ENCODE data around the gene DCXR.
A peak's percentile ranks its signal among the peaks of the same experiment; 100 is the strongest.

DCXR gene

GRCh38 chr17:82070611-82071010 lies 33.1 kb upstream of the DCXR start:
- Histone ChIP-seq H3K36me3 (ENCODE audit: control insufficient read depth, insufficient read depth, low read length) (no peaks in the 10 kb centered on the region), H3K4me1 (ENCODE audit: control insufficient read depth, insufficient read depth, low read length) (no peaks in the 10 kb centered on the region), H3K4me3 (ENCODE audit: low read length) (no peak overlapping the region), H3K9me3 (ENCODE audit: control insufficient read depth, insufficient read depth, low read length) (no peaks in the 10 kb centered on the region), H3K27ac (ENCODE audit: low read length) (no peak overlapping the region), H3K27me3 (ENCODE audit: control insufficient read depth, insufficient read depth, low read length) (no peaks in the 10 kb centered on the region)
- no peak for DNase-seq (ENCODE audit: low read depth, low spot score)

GRCh38 chr17:82065638-82066303 lies 28.3 kb upstream of the DCXR start, which contains the start of gene DUS1L:
Gene DUS1L, minus strand, starts transcription at chr17:82065804. Its CDS starts 745 bp downstream, at chr17:82065059.
- peaks cover 3% of the 10 kb centered on the region; the same call in 1 of the 2 replicates for H3K4me1 ChIP-seq (ENCODE audit: control insufficient read depth, insufficient read depth, low read length)
- DNase-seq (ENCODE audit: low read depth, low spot score) = no peak
- no CpG with 5 or more reads among the region's 88 CpGs for WGBS (ENCODE audit: insufficient coverage, insufficient read length)
- H3K27me3 ChIP-seq (ENCODE audit: control insufficient read depth, insufficient read depth, low read length) = no peaks in the 10 kb centered on the region
- peak within 1 kb of the TSS; percentile 79 for H3K4me3 ChIP-seq (ENCODE audit: low read length)
- no peaks in the 10 kb centered on the region for H3K9me3 ChIP-seq (ENCODE audit: control insufficient read depth, insufficient read depth, low read length)
- peaks cover 17% of the 10 kb centered on the region for H3K36me3 ChIP-seq (ENCODE audit: control insufficient read depth, insufficient read depth, low read length)
- no peak within 1 kb of the TSS for H3K27ac ChIP-seq (ENCODE audit: low read length)

- H3K27ac ChIP-seq (ENCODE audit: low read length) = no peak overlapping the region
- peak overlapping the region; percentile 79 for H3K4me3 ChIP-seq (ENCODE audit: low read length)
- no peaks in the 10 kb centered on the region for H3K9me3 ChIP-seq (ENCODE audit: control insufficient read depth, insufficient read depth, low read length)
- H3K36me3 ChIP-seq (ENCODE audit: control insufficient read depth, insufficient read depth, low read length) = peaks cover 22% of the 10 kb centered on the region
- H3K4me1 ChIP-seq (ENCODE audit: control insufficient read depth, insufficient read depth, low read length) = peaks cover 3% of the 10 kb centered on the region; the same call in 1 of the 2 replicates
- no peak for DNase-seq (ENCODE audit: low read depth, low spot score)
- no peaks in the 10 kb centered on the region for H3K27me3 ChIP-seq (ENCODE audit: control insufficient read depth, insufficient read depth, low read length)
- no CpG with 5 or more reads among the region's 47 CpGs for WGBS (ENCODE audit: insufficient coverage, insufficient read length)
These were observed 27.7 kb upstream of the DCXR start for GRCh38 chr17:82065193-82065637.

- no peak for DNase-seq (ENCODE audit: low read depth, low spot score)
- peaks cover 24% of the 10 kb centered on the region for H3K36me3 ChIP-seq (ENCODE audit: control insufficient read depth, insufficient read depth, low read length)
- peaks cover 3% of the 10 kb centered on the region; the same call in 1 of the 2 replicates for H3K4me1 ChIP-seq (ENCODE audit: control insufficient read depth, insufficient read depth, low read length)
- H3K9me3 ChIP-seq (ENCODE audit: control insufficient read depth, insufficient read depth, low read length) = no peaks in the 10 kb centered on the region
- peak overlapping the region; percentile 79; the same call in 1 of the 2 replicates for H3K4me3 ChIP-seq (ENCODE audit: low read length)
- H3K27ac ChIP-seq (ENCODE audit: low read length) = no peak overlapping the region
- no peaks in the 10 kb centered on the region for H3K27me3 ChIP-seq (ENCODE audit: control insufficient read depth, insufficient read depth, low read length)
- WGBS (ENCODE audit: insufficient coverage, insufficient read length) = no CpG with 5 or more reads among the region's 36 CpGs
These were observed 27.1 kb upstream of the DCXR start for GRCh38 chr17:82064433-82065192.

GRCh38 chr17:82063424-82064415 lies 26.2 kb upstream of the DCXR start:
- no CpG with 5 or more reads among the region's 20 CpGs for WGBS (ENCODE audit: insufficient coverage, insufficient read length)
- no peaks in the 10 kb centered on the region for H3K27me3 ChIP-seq (ENCODE audit: control insufficient read depth, insufficient read depth, low read length)
- no peak overlapping the region for H3K4me3 ChIP-seq (ENCODE audit: low read length)
- H3K27ac ChIP-seq (ENCODE audit: low read length) = no peak overlapping the region
- no peak for DNase-seq (ENCODE audit: low read depth, low spot score)
- peaks cover 3% of the 10 kb centered on the region; the same call in 1 of the 2 replicates for H3K4me1 ChIP-seq (ENCODE audit: control insufficient read depth, insufficient read depth, low read length)
- peaks cover 28% of the 10 kb centered on the region for H3K36me3 ChIP-seq (ENCODE audit: control insufficient read depth, insufficient read depth, low read length)
- no peaks in the 10 kb centered on the region for H3K9me3 ChIP-seq (ENCODE audit: control insufficient read depth, insufficient read depth, low read length)

GRCh38 chr17:82062984-82063368 lies 25.5 kb upstream of the DCXR start:
- Histone ChIP-seq H3K4me1 (ENCODE audit: control insufficient read depth, insufficient read depth, low read length) (peaks cover 3% of the 10 kb centered on the region; the same call in 1 of the 2 replicates), H3K27me3 (ENCODE audit: control insufficient read depth, insufficient read depth, low read length) (no peaks in the 10 kb centered on the region), H3K36me3 (ENCODE audit: control insufficient read depth, insufficient read depth, low read length) (peaks cover 29% of the 10 kb centered on the region), H3K27ac (ENCODE audit: low read length) (no peak overlapping the region), H3K4me3 (ENCODE audit: low read length) (no peak overlapping the region), H3K9me3 (ENCODE audit: control insufficient read depth, insufficient read depth, low read length) (no peaks in the 10 kb centered on the region)
- no CpG with 5 or more reads among the region's 9 CpGs for WGBS (ENCODE audit: insufficient coverage, insufficient read length)
- no peak for DNase-seq (ENCODE audit: low read depth, low spot score)

GRCh38 chr17:82062076-82062983 lies 24.8 kb upstream of the DCXR start:
- Histone ChIP-seq H3K36me3 (ENCODE audit: control insufficient read depth, insufficient read depth, low read length) (peaks cover 31% of the 10 kb centered on the region), H3K27ac (ENCODE audit: low read length) (no peak overlapping the region), H3K4me3 (ENCODE audit: low read length) (no peak overlapping the region), H3K9me3 (ENCODE audit: control insufficient read depth, insufficient read depth, low read length) (no peaks in the 10 kb centered on the region), H3K27me3 (ENCODE audit: control insufficient read depth, insufficient read depth, low read length) (no peaks in the 10 kb centered on the region), H3K4me1 (ENCODE audit: control insufficient read depth, insufficient read depth, low read length) (peaks cover 3% of the 10 kb centered on the region; the same call in 1 of the 2 replicates)
- no CpG with 5 or more reads among the region's 24 CpGs for WGBS (ENCODE audit: insufficient coverage, insufficient read length)
- no peak for DNase-seq (ENCODE audit: low read depth, low spot score)

GRCh38 chr17:82061047-82061925 lies 23.8 kb upstream of the DCXR start:
- peaks cover 40% of the 10 kb centered on the region for H3K36me3 ChIP-seq (ENCODE audit: control insufficient read depth, insufficient read depth, low read length)
- no peak for DNase-seq (ENCODE audit: low read depth, low spot score)
- no peaks in the 10 kb centered on the region for H3K27me3 ChIP-seq (ENCODE audit: control insufficient read depth, insufficient read depth, low read length)
- H3K9me3 ChIP-seq (ENCODE audit: control insufficient read depth, insufficient read depth, low read length) = no peaks in the 10 kb centered on the region
- no CpG with 5 or more reads among the region's 34 CpGs for WGBS (ENCODE audit: insufficient coverage, insufficient read length)
- peaks cover 3% of the 10 kb centered on the region; the same call in 1 of the 2 replicates for H3K4me1 ChIP-seq (ENCODE audit: control insufficient read depth, insufficient read depth, low read length)
- no peak overlapping the region for H3K4me3 ChIP-seq (ENCODE audit: low read length)
- no peak overlapping the region for H3K27ac ChIP-seq (ENCODE audit: low read length)

GRCh38 chr17:82060614-82061013 lies 23.1 kb upstream of the DCXR start:
- Histone ChIP-seq H3K27ac (ENCODE audit: low read length) (no peak overlapping the region), H3K27me3 (ENCODE audit: control insufficient read depth, insufficient read depth, low read length) (no peaks in the 10 kb centered on the region), H3K9me3 (ENCODE audit: control insufficient read depth, insufficient read depth, low read length) (no peaks in the 10 kb centered on the region), H3K4me1 (ENCODE audit: control insufficient read depth, insufficient read depth, low read length) (peaks cover 3% of the 10 kb centered on the region; the same call in 1 of the 2 replicates), H3K36me3 (ENCODE audit: control insufficient read depth, insufficient read depth, low read length) (peaks cover 46% of the 10 kb centered on the region), H3K4me3 (ENCODE audit: low read length) (no peak overlapping the region)
- no CpG with 5 or more reads among the region's 14 CpGs for WGBS (ENCODE audit: insufficient coverage, insufficient read length)
- DNase-seq (ENCODE audit: low read depth, low spot score) = no peak

Data from iPS DF 6.9 (cell line).